GM12892 (cell line): Measurements from ENCODE around the gene LMTK2.

ENCODE experiments used
- POLR2AphosphoS5 ChIP-seq: IDR thresholded peaks from 2 replicates; pipeline ENCODE4 v1.6.1; 2011; ENCODE audit warnings: low read depth, low read length, control low read depth
- TAF1 ChIP-seq: IDR thresholded peaks from 2 replicates; pipeline ENCODE4 v1.6.1; 2011; ENCODE audit warnings: low read depth, mild to moderate bottlenecking, control low read depth, low read length, borderline replicate concordance

DNA sequence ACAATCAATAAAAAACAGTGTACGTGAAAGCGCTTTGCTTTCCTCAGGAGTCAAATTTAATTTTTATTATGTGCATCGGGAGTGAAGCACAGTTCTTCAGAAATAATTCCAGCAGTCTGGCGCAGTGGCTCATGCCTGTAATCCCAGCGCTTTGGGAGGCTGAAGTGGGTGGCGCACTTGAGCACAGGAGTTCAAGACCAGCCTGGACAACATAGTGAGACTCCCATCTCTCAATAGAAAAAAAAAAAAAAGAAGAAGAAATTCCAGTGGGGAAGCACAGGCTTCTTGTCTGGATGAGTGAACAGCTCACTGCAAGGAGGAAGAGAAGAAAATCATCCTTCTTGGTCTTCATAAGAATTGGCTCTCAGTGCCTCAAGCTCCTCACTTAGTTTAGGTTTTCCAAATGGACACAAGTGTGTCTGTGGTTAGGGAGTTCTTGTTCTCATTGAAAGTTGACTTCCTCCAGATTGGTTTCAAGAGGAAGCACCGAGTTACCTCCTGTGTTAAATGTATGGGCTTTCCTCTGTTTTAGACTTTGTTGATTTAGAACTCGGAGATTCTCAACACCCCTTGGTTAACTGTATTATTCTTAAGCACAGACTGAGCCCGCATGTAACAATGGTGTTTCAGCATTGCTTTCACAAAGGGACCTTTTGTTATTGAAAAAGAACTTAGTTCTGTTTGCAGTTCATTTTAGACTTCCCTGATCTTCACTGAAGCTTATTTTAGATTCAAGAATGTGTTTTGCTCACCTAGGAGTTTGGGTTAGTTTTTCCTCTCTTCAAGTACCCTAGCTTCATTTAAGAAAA is 28.0 kb downstream of the LMTK2 start:
- TF ChIP-seq POLR2AphosphoS5 = no peak
- TF ChIP-seq TAF1 = no peak
